ENCODE results near the gene STK10.
"Not testable (repeated sequence)": the region's sequence is repeated elsewhere in the genome, so short reads cannot be mapped to it uniquely, and the experiment has no call there.

The STK10 gene

GRCh38 chr5:172164769-172165212, 23.2 kb downstream of the STK10 start:
- no peak for DNase-seq

GRCh38 chr5:172163346-172163745, 24.7 kb downstream of the STK10 start:
- no peak for DNase-seq

GRCh38 chr5:172162987-172163343, 25.1 kb downstream of the STK10 start:
- DNase-seq = no peak

- no peak for DNase-seq
Observed at GRCh38 chr5:172162323-172162986, 25.6 kb downstream of the STK10 start.

GRCh38 chr5:172160506-172160905, 27.5 kb downstream of the STK10 start:
- no peak for DNase-seq

- DNase-seq = no peak
Observed at GRCh38 chr5:172159016-172159415, 29.0 kb downstream of the STK10 start.

GRCh38 chr5:172156541-172156994, 31.5 kb downstream of the STK10 start:
- DNase-seq = no peak

GRCh38 chr5:172155101-172155500, 32.9 kb downstream of the STK10 start:
- DNase-seq = not testable (repeated sequence)

GRCh38 chr5:172153695-172154094, 34.3 kb downstream of the STK10 start:
- DNase-seq = no peak

GRCh38 chr5:172151661-172152210, 36.3 kb downstream of the STK10 start:
- no peak for DNase-seq

GRCh38 chr5:172150514-172151425, 37.3 kb downstream of the STK10 start:
- no peak for DNase-seq

- not testable (repeated sequence) for DNase-seq
Observed at GRCh38 chr5:172149481-172149880, 38.5 kb downstream of the STK10 start.

GRCh38 chr5:172149073-172149472, 39.0 kb downstream of the STK10 start:
- no peak for DNase-seq

- DNase-seq = no peak
Observed at GRCh38 chr5:172148381-172148780, 39.6 kb downstream of the STK10 start.

- no peak for DNase-seq
Observed at GRCh38 chr5:172147857-172148256, 40.2 kb downstream of the STK10 start.

- DNase-seq = no peak
Observed at GRCh38 chr5:172146748-172147092, 41.3 kb downstream of the STK10 start.

- DNase-seq = no peak
Observed at GRCh38 chr5:172145870-172146747, 41.9 kb downstream of the STK10 start.

GRCh38 chr5:172144931-172145869, 42.8 kb downstream of the STK10 start:
- no peak for DNase-seq

- DNase-seq = no peak
Observed at GRCh38 chr5:172144291-172144815, 43.7 kb downstream of the STK10 start.

- DNase-seq = no peak
Observed at GRCh38 chr5:172143875-172144274, 44.1 kb downstream of the STK10 start.

- DNase-seq = no peak
Observed at GRCh38 chr5:172142709-172143215, 45.3 kb downstream of the STK10 start.
